Measurements from ENCODE around the gene NFX1.

DNA sequence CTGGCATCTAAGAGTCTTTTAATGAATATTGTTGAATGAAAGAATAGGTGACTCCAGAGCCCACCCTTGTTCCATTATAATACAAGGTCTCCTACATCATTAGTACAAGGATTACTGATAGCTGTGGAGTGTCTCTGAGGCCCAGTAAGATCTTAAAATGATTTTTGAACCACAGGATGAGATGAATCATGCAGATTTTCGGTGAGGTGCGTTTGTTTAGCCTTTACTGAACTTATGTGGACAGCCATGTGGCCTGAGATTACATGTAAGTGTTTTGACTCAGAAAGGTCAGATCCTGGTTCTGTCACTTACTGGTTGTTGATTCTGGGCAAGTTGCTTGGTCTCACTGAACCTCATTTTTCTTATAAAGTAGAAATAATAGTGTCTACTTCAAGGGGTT lies 21.6 kb downstream of the NFX1 start:
- TF ChIP-seq, protein P1, sequence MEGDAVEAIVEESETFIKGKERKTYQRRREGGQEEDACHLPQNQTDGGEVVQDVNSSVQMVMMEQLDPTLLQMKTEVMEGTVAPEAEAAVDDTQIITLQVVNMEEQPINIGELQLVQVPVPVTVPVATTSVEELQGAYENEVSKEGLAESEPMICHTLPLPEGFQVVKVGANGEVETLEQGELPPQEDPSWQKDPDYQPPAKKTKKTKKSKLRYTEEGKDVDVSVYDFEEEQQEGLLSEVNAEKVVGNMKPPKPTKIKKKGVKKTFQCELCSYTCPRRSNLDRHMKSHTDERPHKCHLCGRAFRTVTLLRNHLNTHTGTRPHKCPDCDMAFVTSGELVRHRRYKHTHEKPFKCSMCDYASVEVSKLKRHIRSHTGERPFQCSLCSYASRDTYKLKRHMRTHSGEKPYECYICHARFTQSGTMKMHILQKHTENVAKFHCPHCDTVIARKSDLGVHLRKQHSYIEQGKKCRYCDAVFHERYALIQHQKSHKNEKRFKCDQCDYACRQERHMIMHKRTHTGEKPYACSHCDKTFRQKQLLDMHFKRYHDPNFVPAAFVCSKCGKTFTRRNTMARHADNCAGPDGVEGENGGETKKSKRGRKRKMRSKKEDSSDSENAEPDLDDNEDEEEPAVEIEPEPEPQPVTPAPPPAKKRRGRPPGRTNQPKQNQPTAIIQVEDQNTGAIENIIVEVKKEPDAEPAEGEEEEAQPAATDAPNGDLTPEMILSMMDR (IDR thresholded peaks at IDR 0.05) = no peak
- no peak for TF ChIP-seq POLR2A (IDR thresholded peaks at IDR 0.05)

Measured in right lobe of liver (tissue), 4 donors.